SK-N-SH treated with all-trans-retinoic acid at 6 μM for 48 hours (cell line): Measurements from ENCODE around the gene NRAS.

Experiments
- ATAC-seq: fragments of 200-7000 bp; cut with Tn5 transposase; 3 replicates; pipeline ENCODE4 v1.9.1; 2020; ENCODE audit warnings: mild to moderate bottlenecking, moderate library complexity
- ISL1 ChIP-seq: fragments of 250-450 bp; sonication (Bioruptor Pico); IDR thresholded peaks from 2 replicates; pipeline ENCODE4 v2.1.2; 2022; ENCODE audit warnings: mild to moderate bottlenecking, moderate library complexity
- ZFP3 ChIP-seq: fragments of 250-450 bp; sonication (Bioruptor Pico); IDR thresholded peaks from 2 replicates; pipeline ENCODE4 v1.5.0; 2020; ENCODE audit warnings: mild to moderate bottlenecking, moderate library complexity
- ZNF565 ChIP-seq: fragments of 450-650 bp; formaldehyde crosslinking; conservative IDR thresholded peaks from 2 replicates; pipeline ENCODE4 v1.5.0; 2020; ENCODE audit warnings: low read depth, mild to moderate bottlenecking, moderate library complexity
- ZNF8 ChIP-seq: fragments of 450-650 bp; formaldehyde crosslinking; IDR thresholded peaks from 2 replicates; pipeline ENCODE4 v1.5.0; 2020; ENCODE audit warnings: mild to moderate bottlenecking, moderate library complexity

NRAS gene

DNA sequence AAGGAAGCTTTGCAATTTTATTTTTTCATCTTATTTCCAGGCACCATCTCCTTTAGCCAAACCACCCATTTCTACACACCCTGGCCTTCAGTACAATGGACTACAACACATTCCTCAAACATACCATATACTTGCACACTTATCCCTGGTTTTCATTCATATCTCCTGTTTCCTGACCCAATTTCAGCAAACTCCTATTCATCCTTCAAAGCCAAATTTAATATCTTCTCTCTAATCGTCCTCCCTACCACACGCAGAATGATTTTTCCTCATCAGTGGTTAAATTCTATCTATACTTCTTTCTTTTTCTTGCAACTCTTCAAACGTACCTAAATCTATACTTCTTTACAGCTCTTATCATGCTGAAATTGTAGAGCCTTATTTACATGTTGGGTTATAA is 49.6 kb downstream of the NRAS start:
- no peak for ATAC-seq

DNA sequence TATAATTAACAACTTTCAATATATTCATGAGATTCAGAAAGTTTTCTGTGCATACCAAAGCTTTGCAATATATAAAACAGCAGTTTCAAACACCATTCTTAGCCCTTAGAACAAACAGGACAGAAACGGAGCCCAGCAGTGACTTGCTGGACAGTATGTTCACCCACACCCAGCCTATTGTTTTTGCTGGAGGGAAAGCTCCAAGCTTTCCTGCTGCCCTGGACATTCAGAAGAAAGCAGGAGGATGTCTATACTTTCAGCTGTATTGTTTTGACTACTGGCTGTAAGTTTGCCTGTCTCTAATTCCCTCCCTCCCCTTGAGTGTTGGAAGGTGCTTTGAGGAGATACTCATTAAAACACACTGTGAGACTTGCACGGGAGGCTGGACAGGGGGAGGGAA is 56.3 kb downstream of the NRAS start:
- TF ChIP-seq ISL1 (CRISPR knock-in tag) (no peak), ZNF565 (CRISPR knock-in tag) (no peak)
- ATAC-seq = no peak

More for the DNA sequence above, 49.6 kb downstream of the NRAS start:
- no peak for TF ChIP-seq ZNF8
- no peak for TF ChIP-seq ISL1 (CRISPR knock-in tag)
- peak; percentile 72 for TF ChIP-seq ZFP3
- TF ChIP-seq, all 23 proteins: peak for 1
